Hepatic stellate cell (primary cell): Measurements from ENCODE around the gene EDAR.

Experiments used
- DNase-seq: peaks from one replicate; pipeline ENCODE4 v3.0.0; 2011; ENCODE audit warnings: low spot score

The EDAR gene

DNA sequence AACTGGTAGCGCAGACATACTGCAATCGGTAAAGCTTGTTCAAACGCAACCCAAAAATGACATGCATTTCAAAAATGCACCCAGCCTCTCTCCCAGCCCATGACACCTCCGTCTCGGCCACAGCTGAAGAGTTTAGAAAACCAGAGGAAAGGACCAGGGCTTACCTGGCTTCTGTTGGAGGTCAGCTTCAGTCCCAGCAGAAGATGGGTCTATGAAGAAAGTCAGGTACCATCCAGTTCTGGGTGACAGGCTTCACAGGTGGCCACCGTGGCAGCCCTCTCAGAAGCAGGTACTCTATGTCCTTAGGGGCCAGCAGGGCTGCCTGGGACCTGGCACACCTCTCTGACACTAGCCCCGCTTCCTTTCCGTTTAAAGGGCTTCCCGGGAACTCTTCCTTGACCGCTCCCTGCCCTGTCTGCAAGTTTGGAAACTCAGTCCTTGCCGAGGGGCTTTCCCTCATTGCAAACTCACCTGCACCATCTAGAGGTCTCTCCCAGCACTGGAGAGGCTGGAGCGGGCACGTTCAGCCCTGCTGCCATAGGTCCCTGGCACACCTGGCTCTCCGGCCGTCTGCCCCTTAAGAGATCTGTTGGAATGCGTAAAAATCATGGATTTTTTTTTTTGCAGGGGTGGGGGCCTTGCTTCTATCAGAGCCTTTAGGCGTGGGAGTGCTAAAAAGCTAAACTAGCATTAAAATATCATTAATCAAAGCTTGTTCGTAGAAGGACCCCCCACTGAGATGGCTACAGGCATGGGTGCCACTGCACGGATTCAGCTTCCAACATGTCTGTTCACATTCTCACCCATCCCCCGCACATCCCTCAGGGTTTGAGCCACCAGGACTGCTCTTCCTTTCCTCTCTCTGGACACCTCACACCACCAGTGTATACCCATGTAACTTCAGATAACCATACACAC, at the start of gene EDAR:
TSS of gene EDAR (minus strand) at position 425 of the 918 bp plus-strand sequence. CDS start 58,206 bp downstream, outside the sequence.
- DNase-seq = no peak

DNA sequence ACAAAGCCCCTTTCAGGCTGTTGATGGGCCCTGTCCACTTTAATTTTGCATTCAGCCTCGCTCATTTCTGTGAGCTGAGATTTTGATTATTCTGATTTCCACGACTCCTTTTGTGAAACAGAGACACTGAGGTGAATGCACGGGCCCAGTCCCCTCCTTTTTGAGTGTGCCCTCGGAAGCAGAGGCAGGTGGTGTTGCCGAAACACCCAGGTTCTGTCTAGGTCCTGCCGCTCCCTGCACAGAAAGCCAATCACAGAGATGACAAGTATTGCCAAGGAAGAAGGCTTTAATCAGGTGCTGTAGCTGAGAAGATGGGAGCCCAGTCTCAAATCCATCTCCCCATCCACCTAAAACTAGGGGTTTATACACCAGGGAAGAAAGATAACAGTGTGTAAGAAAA, 44.2 kb upstream of the EDAR start:
- DNase-seq = no peak

DNA sequence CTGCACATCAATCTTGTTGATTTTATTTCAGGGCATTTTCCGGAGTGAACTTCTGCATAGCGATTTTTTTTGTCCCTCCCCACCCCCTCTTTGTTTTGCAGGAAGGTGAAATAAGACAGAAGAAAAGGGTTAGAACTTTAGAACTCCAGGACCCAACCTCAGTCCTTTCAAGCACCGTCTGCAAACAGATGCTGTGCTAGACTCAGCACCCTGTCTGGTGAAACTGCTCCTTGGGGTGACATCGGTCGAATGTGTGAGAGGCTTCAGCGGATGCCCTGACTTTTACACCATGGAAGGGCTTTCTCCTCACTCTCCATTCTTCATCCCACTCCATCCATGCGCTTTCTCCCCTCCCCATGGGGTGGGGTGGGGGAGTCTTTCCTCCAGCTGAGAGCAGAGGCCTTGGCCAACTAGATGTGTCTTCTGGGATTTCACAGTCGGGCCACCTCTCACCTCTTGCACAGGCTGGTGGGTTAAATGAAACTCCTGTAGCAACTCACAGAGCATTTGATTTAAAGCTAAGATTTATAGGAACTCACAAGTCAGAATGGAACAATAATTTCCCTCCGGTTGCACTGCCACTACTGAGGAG, 43.3 kb upstream of the EDAR start:
- no peak for DNase-seq

GRCh38 chr2:109031476-109032228, 42.6 kb upstream of the EDAR start:
- DNase-seq = no peak

- no peak for DNase-seq
Observed at GRCh38 chr2:109030870-109031475, 42.0 kb upstream of the EDAR start.

GRCh38 chr2:109029490-109030201, 40.6 kb upstream of the EDAR start:
- no peak for DNase-seq

DNA sequence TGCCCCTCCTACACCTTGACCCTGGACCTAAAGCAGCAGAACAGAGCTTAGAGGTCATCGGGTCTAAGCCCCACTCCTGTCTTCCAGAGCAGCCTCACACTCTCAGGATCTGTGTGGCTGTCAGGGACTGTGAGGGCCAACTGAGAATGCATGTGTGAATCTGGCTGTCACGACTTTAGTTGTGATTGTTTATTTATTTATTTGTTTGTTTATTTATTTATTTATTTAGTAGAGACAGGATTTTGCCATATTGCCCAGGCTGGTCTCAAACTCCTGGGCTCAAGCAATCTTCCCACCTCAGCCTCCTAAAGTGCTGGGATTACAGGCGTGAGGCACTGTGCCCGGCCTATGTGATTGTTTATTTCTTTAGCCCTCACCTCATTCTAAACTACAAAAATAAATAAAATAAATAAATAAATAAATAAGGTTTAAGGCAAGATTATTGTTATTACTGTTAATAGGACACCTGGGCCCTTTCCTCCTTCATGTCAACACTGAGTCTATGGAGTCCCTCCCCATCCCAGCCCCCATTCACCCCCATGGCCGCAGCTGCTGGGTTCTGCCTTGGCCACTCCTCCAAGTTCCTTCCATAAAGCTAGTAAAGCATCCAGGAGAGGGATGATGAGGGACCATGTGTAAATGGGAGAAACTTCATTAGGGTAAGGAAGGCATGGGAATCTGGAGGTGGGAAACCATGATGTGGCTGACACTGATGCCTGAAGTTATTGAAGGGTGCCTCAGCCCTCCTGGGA, 39.9 kb upstream of the EDAR start:
- no peak for DNase-seq

- no peak for DNase-seq
Observed at GRCh38 chr2:109028277-109028676, 39.3 kb upstream of the EDAR start.

DNA sequence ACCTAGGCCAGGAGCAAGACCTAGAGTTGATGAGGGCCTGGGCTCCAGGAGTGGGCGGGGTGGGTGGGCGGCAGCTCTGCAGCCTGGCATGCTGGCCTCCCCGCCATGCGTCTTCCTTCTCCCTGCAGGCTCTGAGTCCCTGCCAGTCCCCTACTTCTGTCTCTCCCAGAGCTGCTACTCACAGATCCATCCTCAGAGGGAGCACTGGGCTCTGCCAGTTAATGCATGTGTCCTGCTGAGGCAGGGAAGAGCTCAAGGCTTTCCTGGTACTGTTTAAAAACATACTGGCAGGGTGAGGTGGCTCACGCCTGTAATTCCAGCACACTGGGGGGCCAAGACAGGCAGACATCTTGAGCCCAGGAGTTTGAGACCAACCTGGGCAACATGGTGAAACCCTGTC, 38.7 kb upstream of the EDAR start:
- no peak for DNase-seq

DNA sequence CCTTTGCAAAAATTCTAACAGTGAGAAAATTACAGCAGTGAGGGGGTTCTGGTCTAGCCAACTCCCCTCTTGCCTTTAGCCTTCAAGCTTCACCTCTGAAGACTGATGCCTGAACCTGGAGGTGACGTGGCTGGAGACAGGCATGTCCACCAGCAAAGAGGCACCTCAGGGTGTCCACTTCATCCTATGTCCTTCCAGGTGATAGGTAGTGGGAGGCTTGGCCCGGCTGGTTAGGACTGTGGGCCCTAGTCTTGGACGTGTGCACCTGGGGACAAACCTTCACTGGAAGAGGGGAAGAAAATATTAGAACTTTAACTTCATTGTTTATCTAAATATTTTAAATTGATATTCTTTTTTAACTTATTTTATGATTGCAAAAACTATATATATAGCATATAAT, 35.5 kb upstream of the EDAR start:
- DNase-seq = no peak

DNA sequence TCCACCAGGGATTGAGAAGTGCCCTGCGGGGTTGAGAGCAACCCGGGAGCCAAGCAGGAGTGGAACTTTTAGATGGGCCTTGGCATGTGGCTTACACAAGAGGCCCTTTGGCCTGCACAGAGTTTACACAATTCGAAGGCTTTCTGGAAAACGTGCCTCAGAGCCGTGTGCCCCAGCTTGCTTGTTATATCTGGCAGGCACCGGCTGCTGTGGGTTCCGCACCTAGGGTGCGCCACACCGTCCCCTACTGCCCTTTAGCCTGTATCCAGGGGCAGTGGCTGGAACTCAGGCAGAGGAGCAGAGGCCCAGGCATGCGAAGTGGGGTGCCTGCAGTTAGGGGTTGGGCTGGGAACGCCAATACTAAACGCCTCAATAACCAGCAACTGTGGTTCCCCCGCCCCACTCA, 32.9 kb upstream of the EDAR start:
- no peak for DNase-seq

DNA sequence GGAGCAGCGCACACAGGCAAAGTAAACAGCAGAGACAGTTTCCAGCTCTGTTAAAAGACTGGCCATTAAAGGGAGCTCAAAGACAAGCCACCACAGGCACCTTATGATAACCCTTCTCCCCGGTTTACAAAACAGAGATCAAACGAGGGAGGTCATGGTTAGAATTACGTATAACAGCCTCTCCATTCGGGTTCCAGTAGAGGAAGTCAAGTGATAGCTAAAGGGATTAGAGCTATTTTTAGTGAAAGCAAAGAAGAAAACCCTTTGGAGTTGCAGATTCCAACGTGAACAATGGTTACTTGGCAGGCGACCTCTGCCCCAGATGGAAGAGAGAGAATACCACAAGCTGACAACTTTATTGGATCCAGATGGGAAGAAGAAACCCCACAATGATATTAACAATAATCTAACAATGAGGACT, 31.2 kb upstream of the EDAR start:
- DNase-seq = no peak

- no peak for DNase-seq
Observed at GRCh38 chr2:109018452-109018851, 29.4 kb upstream of the EDAR start.

DNA sequence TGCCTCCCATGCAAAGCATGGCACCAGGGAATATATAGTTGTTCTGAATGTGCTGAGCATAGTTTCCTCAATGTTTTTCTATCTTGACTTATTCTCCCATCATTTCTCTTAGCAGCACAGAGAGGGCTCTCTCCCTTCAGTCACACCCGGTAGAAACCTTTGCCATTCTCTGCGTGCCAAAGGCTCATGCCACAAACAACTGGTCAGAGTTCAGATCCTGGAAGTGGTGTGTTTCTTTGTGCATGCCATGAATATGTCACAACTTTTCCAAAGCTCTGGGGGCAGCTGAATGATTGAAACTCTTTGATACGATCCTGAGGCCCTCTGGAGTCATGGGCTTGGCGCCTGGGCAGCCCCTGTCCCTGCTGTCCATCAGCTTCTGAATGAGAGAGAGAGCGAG, 28.0 kb upstream of the EDAR start:
- no peak for DNase-seq

DNA sequence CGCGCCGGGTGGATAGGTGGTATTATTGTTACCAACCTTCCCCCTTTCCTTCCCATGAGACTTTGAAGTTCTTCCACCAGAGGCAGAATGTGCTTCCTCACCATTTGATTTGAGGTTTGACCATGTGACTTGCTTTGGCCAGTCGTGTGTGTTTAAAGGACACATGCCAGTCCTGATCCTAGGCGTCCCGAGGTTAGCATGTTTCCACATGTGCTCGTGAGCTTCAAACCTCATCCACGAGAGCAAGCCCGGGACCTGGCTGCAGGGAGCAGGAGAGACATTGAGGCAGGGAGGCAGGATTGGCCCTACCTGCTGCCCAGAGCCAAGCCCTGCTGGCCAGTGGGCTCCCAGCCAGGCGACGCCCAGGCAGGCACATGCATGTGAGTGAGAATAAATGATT, 27.4 kb upstream of the EDAR start:
- no peak for DNase-seq

- DNase-seq = no peak
Observed at GRCh38 chr2:109014476-109014875, 25.5 kb upstream of the EDAR start.

DNA sequence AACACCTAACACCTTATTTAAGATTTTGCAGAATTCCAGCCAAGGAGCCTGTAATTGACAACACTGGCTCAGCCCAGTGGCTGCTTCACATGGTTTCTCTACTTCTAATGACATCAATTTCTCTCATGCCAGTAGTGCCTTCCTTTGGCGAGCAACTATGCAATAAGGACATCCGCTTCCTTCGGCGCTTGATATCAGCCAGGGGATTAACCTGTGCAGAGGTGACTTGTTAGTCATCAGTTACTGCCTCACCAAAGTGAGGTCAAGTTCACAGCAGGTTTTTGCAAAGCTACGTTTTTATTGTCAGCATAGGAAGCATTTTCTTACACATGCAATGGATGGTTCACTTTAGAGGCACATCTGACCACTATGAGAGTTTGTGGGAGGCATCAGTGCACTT, 24.0 kb upstream of the EDAR start:
- DNase-seq = no peak

DNA sequence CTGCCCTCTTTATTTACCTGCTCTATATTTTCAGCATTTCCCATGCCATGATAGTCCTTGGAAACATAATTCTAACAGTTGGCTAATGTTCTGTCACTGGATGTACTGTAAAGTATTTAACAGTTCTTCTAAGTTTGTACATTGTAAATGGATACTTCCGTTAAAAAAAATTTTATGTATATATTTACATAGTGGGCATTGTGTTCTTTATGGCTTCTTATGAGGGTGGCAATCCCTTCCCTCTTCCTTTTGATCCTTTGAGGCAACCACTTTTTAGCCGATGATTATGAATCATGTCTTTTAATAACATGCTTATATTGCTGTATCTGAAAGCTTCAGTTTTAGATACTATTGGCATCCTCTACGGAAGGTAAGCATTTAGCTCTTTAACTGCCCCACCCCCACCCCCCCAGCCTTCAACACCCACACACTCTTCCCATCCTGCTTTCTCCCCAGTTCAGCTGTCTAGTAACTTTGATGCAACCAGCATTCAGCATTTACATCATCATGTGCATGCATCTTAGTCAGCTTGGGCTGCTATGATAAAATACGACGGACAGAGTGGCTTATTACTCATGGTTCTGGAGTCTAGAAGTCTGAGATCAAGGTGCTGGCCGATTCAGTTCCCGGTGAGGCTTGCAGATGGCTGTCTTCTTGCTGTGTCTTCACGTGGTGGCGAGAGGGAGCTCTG, 21.0 kb upstream of the EDAR start:
- no peak for DNase-seq

- DNase-seq = no peak
Observed at GRCh38 chr2:109006971-109007370, 18.0 kb upstream of the EDAR start.

DNA sequence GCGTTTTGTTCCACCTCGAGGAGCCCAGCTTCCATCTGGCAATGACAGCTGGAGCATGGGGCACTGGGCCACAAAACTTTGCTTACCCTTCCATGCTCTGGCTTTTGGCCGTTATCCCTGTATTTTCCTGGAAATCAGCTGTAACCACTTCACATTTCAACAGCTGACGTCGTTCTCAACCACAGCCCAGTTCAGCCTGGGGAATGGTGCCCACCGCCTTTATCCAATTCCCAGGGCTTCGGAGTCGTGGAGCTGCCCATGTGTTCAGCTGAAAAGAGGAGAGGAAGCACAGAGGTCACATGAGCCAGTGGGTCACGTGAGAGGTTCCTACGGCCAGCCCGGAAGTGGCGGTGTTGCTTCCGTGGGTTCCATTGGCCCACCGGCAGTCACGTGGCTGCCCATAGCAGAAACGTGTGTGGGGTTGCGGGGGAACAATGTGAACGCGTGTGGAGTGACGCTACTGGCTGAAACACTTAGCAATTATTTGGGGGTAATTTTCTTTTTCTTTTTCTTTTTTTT, 16.7 kb upstream of the EDAR start:
- no peak for DNase-seq
